GM21717 (cell line): Measurements from ENCODE around the gene TERT.
"Not testable (repeated sequence)": the region's sequence is repeated elsewhere in the genome, so short reads cannot be mapped to it uniquely, and the experiment has no call there.

Experiments
- ATAC-seq: cut with Tn5 transposase; IDR thresholded peaks from one replicate; pipeline ENCODE4 v1.9.1; 2021; ENCODE audit warnings: mild to moderate bottlenecking, moderate library complexity; ENCODE audit not compliant: unreplicated experiment

Gene TERT

GRCh38 chr5:1298067-1298551 is 3.2 kb upstream of the TERT start:
- ATAC-seq = no peak

- ATAC-seq = no peak
These were observed 2.4 kb upstream of the TERT start for GRCh38 chr5:1297243-1297642.

GRCh38 chr5:1295650-1296037 is 776 bp upstream of the TERT start:
- ATAC-seq = no peak

GRCh38 chr5:1294206-1294834 is 548 bp downstream of the TERT start:
- ATAC-seq = no peak

GRCh38 chr5:1293416-1294205 is 1.3 kb downstream of the TERT start:
- no peak for ATAC-seq

- no peak for ATAC-seq
These were observed 1.9 kb downstream of the TERT start for GRCh38 chr5:1292846-1293415.

- no peak for ATAC-seq
These were observed 2.7 kb downstream of the TERT start for GRCh38 chr5:1292139-1292538.

GRCh38 chr5:1291611-1292080 is 3.2 kb downstream of the TERT start:
- ATAC-seq = no peak

GRCh38 chr5:1290956-1291355 is 3.9 kb downstream of the TERT start:
- not testable (repeated sequence) for ATAC-seq

GRCh38 chr5:1289559-1289958 is 5.3 kb downstream of the TERT start:
- ATAC-seq = not testable (repeated sequence)

GRCh38 chr5:1288439-1289335 is 6.2 kb downstream of the TERT start:
- ATAC-seq = no peak

- no peak for ATAC-seq
These were observed 9.0 kb downstream of the TERT start for GRCh38 chr5:1285883-1286291.

GRCh38 chr5:1285141-1285540 is 9.7 kb downstream of the TERT start:
- ATAC-seq = no peak

GRCh38 chr5:1284336-1284970 is 10.4 kb downstream of the TERT start:
- not testable (repeated sequence) for ATAC-seq

GRCh38 chr5:1283729-1284041 is 11.2 kb downstream of the TERT start:
- not testable (repeated sequence) for ATAC-seq

GRCh38 chr5:1282993-1283728 is 11.7 kb downstream of the TERT start:
- not testable (repeated sequence) for ATAC-seq

- ATAC-seq = no peak
These were observed 12.5 kb downstream of the TERT start for GRCh38 chr5:1282131-1282992.

GRCh38 chr5:1281038-1281882 is 13.6 kb downstream of the TERT start:
- no peak for ATAC-seq
